NCI-H82 (cell line): Measurements from ENCODE around the gene IL1B.

Experiments used
- DNase-seq: peaks from one replicate; lab custom pipeline; 2025; lab: John Stamatoyannopoulos, UW

IL1B gene

GRCh38 chr2:112829101-112829960 is 7.2 kb downstream of the IL1B start:
- no peak for DNase-seq

GRCh38 chr2:112828251-112828691 is 8.3 kb downstream of the IL1B start:
- no peak for DNase-seq

- peak; percentile 4 for DNase-seq
These were observed 8.9 kb downstream of the IL1B start for GRCh38 chr2:112827604-112828185.

- DNase-seq, result peak; percentile 3
These were observed 9.6 kb downstream of the IL1B start for GRCh38 chr2:112827009-112827408.

- no peak for DNase-seq
These were observed 10.9 kb downstream of the IL1B start for GRCh38 chr2:112825706-112826105.

GRCh38 chr2:112824694-112825085 is 11.9 kb downstream of the IL1B start:
- DNase-seq, result no peak

GRCh38 chr2:112821682-112822081 is 14.9 kb downstream of the IL1B start:
- no peak for DNase-seq

GRCh38 chr2:112821142-112821541 is 15.4 kb downstream of the IL1B start:
- DNase-seq, result no peak

GRCh38 chr2:112820343-112820742 is 16.2 kb downstream of the IL1B start:
- no peak for DNase-seq

GRCh38 chr2:112819081-112819480 is 17.5 kb downstream of the IL1B start:
- no peak for DNase-seq

- DNase-seq, result no peak
These were observed 18.3 kb downstream of the IL1B start for GRCh38 chr2:112818094-112818902.

GRCh38 chr2:112817082-112817689 is 19.4 kb downstream of the IL1B start:
- no peak for DNase-seq

- DNase-seq, result no peak
These were observed 22.3 kb downstream of the IL1B start for GRCh38 chr2:112814278-112814677.

- no peak for DNase-seq
These were observed 23.2 kb downstream of the IL1B start for GRCh38 chr2:112813280-112813966.

GRCh38 chr2:112812318-112813267 is 24.0 kb downstream of the IL1B start:
- no peak for DNase-seq

- no peak for DNase-seq
These were observed 24.7 kb downstream of the IL1B start for GRCh38 chr2:112811841-112812306.

- DNase-seq, result no peak
These were observed 25.2 kb downstream of the IL1B start for GRCh38 chr2:112811276-112811831.

GRCh38 chr2:112809112-112809511 is 27.5 kb downstream of the IL1B start:
- DNase-seq, result no peak

- no peak for DNase-seq
These were observed 29.3 kb downstream of the IL1B start for GRCh38 chr2:112807233-112807807.

GRCh38 chr2:112805542-112805941 is 31.0 kb downstream of the IL1B start:
- no peak for DNase-seq
